ENCODE data around the gene LSP1. TPM values are rescaled to one million over a fixed set of nuclear protein-coding genes. Genes with fewer than 3 reads are reported as not detected.

LSP1 gene
- total and polyA plus RNA-seq, 2 donors (not counting 1 experiment from before 2014, with no cell fraction given), result 0.19 to 1.8 TPM

DNA sequence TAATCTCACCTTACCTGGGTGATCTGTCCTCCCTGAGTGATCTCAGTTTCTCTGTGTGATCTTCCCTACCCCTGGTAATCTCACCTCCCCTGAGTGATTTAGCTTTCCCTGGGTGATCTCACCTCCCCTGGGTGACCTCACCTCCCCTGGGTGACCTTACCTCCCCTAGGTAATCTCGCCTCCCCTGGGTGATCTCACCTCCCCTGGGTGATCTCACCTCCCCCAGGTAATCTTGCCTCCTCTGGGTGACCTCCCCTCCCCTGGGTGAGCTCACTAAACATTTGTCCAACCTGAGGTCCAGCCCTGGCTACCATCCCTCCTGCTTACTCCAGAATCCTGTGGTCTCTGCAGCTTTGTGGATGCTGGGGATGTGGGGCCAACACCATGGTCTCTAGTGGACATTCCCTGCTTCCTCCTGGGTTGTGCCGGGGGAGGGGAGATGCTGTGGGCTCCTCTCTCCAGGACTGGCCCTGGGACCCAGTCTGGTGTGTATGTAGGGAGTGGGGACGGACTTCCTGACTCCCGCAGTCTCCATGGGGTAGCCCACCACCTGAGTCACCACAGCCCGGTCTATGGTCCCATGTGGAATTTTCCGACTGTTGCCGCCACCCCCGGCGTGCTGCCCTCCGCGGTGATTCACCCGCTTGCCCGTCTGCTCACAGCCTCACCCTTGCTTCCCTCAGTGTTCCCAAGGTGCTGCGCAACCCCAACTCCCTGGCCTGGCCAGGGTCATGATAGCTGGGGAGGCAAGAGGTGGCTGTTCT, 9.9 kb downstream of the LSP1 start:
- H3K27ac ChIP-seq (ENCODE audit: insufficient read depth, low read length), result no peak overlapping the region
- TF ChIP-seq, protein P1, sequence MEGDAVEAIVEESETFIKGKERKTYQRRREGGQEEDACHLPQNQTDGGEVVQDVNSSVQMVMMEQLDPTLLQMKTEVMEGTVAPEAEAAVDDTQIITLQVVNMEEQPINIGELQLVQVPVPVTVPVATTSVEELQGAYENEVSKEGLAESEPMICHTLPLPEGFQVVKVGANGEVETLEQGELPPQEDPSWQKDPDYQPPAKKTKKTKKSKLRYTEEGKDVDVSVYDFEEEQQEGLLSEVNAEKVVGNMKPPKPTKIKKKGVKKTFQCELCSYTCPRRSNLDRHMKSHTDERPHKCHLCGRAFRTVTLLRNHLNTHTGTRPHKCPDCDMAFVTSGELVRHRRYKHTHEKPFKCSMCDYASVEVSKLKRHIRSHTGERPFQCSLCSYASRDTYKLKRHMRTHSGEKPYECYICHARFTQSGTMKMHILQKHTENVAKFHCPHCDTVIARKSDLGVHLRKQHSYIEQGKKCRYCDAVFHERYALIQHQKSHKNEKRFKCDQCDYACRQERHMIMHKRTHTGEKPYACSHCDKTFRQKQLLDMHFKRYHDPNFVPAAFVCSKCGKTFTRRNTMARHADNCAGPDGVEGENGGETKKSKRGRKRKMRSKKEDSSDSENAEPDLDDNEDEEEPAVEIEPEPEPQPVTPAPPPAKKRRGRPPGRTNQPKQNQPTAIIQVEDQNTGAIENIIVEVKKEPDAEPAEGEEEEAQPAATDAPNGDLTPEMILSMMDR (conservative IDR thresholded peaks at IDR 0.05 in 1 of 2, IDR thresholded peaks at IDR 0.05 in 1 of 2; ENCODE audit: low read depth in 1 of 2, low read length in 2 of 2), result no peak
- TF ChIP-seq EZH2 (IDR thresholded peaks at IDR 0.05; ENCODE audit: low read length, missing control alignments), result no peak
- H3K4me1 ChIP-seq (ENCODE audit: control insufficient read depth, extremely low read depth, insufficient read depth, low read length), result peaks cover 9% of the 10 kb centered on the region
- H2AFZ ChIP-seq (ENCODE audit: low read length), result no peak overlapping the region
- H3K4me3 ChIP-seq (replicated peaks in 1 of 4; ENCODE audit: control extremely low read depth in 1 of 4, insufficient read depth in 1 of 4, low read depth in 3 of 4, low read length in 4 of 4), result no peak overlapping the region
- no peak overlapping the region for H3K4me2 ChIP-seq (ENCODE audit: extremely low read depth, insufficient read depth, low read length)
- no peaks in the 10 kb centered on the region for H4K20me1 ChIP-seq (ENCODE audit: control insufficient read depth, extremely low read depth, insufficient read depth, low read length)
- H3K27me3 ChIP-seq (ENCODE audit: control insufficient read depth, insufficient read depth, low read length), result no peaks in the 10 kb centered on the region
- DNase-seq (ENCODE audit: low read depth in 2 of 2), result peak in 1 of 2 donors; percentile 85
- H3K9me3 ChIP-seq (ENCODE audit: control insufficient read depth, insufficient read depth, low read depth, low read length), result no peaks in the 10 kb centered on the region
- H3K9ac ChIP-seq (ENCODE audit: insufficient read depth, low read length), result no peak overlapping the region
- H3K36me3 ChIP-seq (ENCODE audit: control insufficient read depth, insufficient read depth, low read length), result no peaks in the 10 kb centered on the region
- no peaks in the 10 kb centered on the region for H3K79me2 ChIP-seq (ENCODE audit: control insufficient read depth, insufficient read depth, low read length)

DNA sequence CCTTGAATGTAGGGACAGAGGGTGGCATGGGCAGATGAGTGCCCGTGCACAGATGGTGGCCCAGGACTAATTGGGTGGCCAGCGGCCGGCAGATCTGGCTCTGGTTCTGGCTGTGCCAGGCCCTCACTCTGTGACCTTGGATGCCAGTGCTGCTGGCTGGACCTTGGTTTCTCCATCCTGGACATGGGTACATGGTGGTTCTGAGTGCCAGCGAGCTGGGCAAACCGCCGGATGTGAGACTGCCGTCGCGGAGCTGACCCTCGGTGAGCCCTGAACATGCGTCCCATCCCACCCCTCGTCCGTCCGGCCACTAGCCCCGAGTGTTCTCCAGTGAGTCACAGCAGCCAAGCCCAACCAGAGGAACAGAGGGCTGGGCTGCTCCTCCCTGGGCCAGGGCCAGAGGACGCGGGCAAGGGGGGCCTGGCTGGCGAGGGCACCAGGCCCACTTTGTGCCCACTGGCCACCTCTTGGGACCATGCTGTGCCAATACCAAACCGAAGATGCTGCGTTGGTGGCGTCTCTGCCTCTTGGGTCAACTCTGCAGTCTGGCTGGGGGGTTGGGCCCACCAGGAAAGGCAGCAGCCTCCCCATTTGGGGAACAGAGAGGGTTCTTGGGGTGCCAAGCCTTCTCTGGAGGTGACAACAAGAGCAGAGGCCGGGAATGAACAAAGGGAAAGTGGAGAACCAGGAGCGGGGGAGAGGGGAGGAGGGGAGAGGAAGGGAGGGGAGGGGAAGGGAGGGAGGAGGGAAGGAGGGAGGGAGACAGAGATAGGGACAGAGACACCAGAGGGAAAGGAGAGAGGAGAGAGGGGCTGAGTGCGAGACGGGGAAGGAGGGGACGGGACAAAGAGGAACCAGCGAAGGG, 10.7 kb downstream of the LSP1 start:
- H3K4me3 ChIP-seq (replicated peaks in 1 of 4; ENCODE audit: control extremely low read depth in 1 of 4, insufficient read depth in 1 of 4, low read depth in 3 of 4, low read length in 4 of 4), result peak overlapping the region in 1 of 4 experiments; percentile 7
- peaks cover 5% of the 10 kb centered on the region for H3K27me3 ChIP-seq (ENCODE audit: control insufficient read depth, insufficient read depth, low read length)
- H2AFZ ChIP-seq (ENCODE audit: low read length), result peak overlapping the region; percentile 60
- peaks cover 9% of the 10 kb centered on the region for H3K4me1 ChIP-seq (ENCODE audit: control insufficient read depth, extremely low read depth, insufficient read depth, low read length)
- H3K36me3 ChIP-seq (ENCODE audit: control insufficient read depth, insufficient read depth, low read length), result no peaks in the 10 kb centered on the region
- TF ChIP-seq, protein P1 (conservative IDR thresholded peaks at IDR 0.05 in 1 of 2, IDR thresholded peaks at IDR 0.05 in 1 of 2; ENCODE audit: low read depth in 1 of 2, low read length in 2 of 2), result no peak
- no peak for TF ChIP-seq EZH2 (IDR thresholded peaks at IDR 0.05; ENCODE audit: low read length, missing control alignments)
- peak; percentile 89 to 92 for DNase-seq (ENCODE audit: low read depth in 2 of 2)
- peak overlapping the region; percentile 82 for H3K4me2 ChIP-seq (ENCODE audit: extremely low read depth, insufficient read depth, low read length)
- H3K27ac ChIP-seq (ENCODE audit: insufficient read depth, low read length), result peak overlapping the region; percentile 27
- no peaks in the 10 kb centered on the region for H4K20me1 ChIP-seq (ENCODE audit: control insufficient read depth, extremely low read depth, insufficient read depth, low read length)
- H3K79me2 ChIP-seq (ENCODE audit: control insufficient read depth, insufficient read depth, low read length), result no peaks in the 10 kb centered on the region
- H3K9ac ChIP-seq (ENCODE audit: insufficient read depth, low read length), result no peak overlapping the region
- H3K9me3 ChIP-seq (ENCODE audit: control insufficient read depth, insufficient read depth, low read depth, low read length), result no peaks in the 10 kb centered on the region

DNA sequence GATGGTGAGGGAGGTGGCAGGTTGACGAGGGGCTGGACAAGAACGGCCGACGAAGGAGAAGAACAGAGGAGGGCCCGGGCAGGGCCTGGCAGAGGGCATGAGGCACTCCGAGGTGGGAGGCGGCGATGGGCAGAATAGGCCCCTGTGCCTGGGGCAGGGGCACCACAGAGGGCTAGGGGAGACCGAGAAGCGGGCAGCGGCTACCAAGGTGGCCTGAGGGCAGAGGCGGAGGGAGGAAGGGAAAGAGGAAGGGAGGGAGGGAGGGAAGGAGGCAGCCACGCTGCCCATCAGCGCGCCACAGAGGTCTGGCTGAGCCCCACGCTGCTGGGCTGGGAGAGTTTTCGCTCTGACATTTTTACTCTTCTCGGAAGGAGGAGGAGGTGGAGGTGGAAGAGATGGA, 11.3 kb downstream of the LSP1 start:
- H3K27ac ChIP-seq (ENCODE audit: insufficient read depth, low read length), result peak overlapping the region; percentile 27
- H3K4me2 ChIP-seq (ENCODE audit: extremely low read depth, insufficient read depth, low read length), result peak overlapping the region; percentile 35
- peaks cover 9% of the 10 kb centered on the region for H3K4me1 ChIP-seq (ENCODE audit: control insufficient read depth, extremely low read depth, insufficient read depth, low read length)
- H3K9me3 ChIP-seq (ENCODE audit: control insufficient read depth, insufficient read depth, low read depth, low read length), result no peaks in the 10 kb centered on the region
- peak in 1 of 2 donors; percentile 15 for DNase-seq (ENCODE audit: low read depth in 2 of 2)
- no peaks in the 10 kb centered on the region for H4K20me1 ChIP-seq (ENCODE audit: control insufficient read depth, extremely low read depth, insufficient read depth, low read length)
- peaks cover 10% of the 10 kb centered on the region for H3K27me3 ChIP-seq (ENCODE audit: control insufficient read depth, insufficient read depth, low read length)
- H3K9ac ChIP-seq (ENCODE audit: insufficient read depth, low read length), result peak overlapping the region; percentile 46
- H3K79me2 ChIP-seq (ENCODE audit: control insufficient read depth, insufficient read depth, low read length), result no peaks in the 10 kb centered on the region
- peak overlapping the region; percentile 60 for H2AFZ ChIP-seq (ENCODE audit: low read length)
- no peaks in the 10 kb centered on the region for H3K36me3 ChIP-seq (ENCODE audit: control insufficient read depth, insufficient read depth, low read length)
- H3K4me3 ChIP-seq (replicated peaks in 1 of 4; ENCODE audit: control extremely low read depth in 1 of 4, insufficient read depth in 1 of 4, low read depth in 3 of 4, low read length in 4 of 4), result peak overlapping the region in 1 of 4 experiments; percentile 7
- no peak for TF ChIP-seq EZH2 (IDR thresholded peaks at IDR 0.05; ENCODE audit: low read length, missing control alignments)

Measured in fibroblast of lung (primary cell).